Fibroblast of peridontal ligament (primary cell): ENCODE data around the gene FRMD8.

Source experiments
- DNase-seq: peaks from one replicate; pipeline ENCODE4 v3.0.0-alpha.2; 2010; ENCODE audit errors: extremely low read depth

The FRMD8 gene

GRCh38 chr11:65375012-65375411 is 11.4 kb upstream of the FRMD8 start:
- DNase-seq: no peak

- no peak for DNase-seq
These were observed 10.2 kb upstream of the FRMD8 start for GRCh38 chr11:65376138-65376713.

- DNase-seq: no peak
These were observed 9.4 kb upstream of the FRMD8 start for GRCh38 chr11:65377036-65377435.

GRCh38 chr11:65377777-65378176 is 8.7 kb upstream of the FRMD8 start:
- no peak for DNase-seq

GRCh38 chr11:65378208-65378927 is 8.1 kb upstream of the FRMD8 start:
- no peak for DNase-seq

GRCh38 chr11:65378928-65379638 is 7.4 kb upstream of the FRMD8 start:
- no peak for DNase-seq

- no peak for DNase-seq
These were observed 6.6 kb upstream of the FRMD8 start for GRCh38 chr11:65379698-65380459.

- no peak for DNase-seq
These were observed 5.8 kb upstream of the FRMD8 start for GRCh38 chr11:65380460-65381119.

GRCh38 chr11:65381716-65382032 is 4.8 kb upstream of the FRMD8 start:
- peak; percentile 19 for DNase-seq

GRCh38 chr11:65382033-65382803 is 4.2 kb upstream of the FRMD8 start, which contains the start of gene SLC25A45:
SLC25A45 (minus strand) TSS chr11:65382646; CDS start chr11:65381951, 695 bp downstream.
- peak; percentile 99 for DNase-seq

- DNase-seq: no peak
These were observed 3.6 kb upstream of the FRMD8 start for GRCh38 chr11:65382804-65383368.

- no peak for DNase-seq
These were observed 2.7 kb upstream of the FRMD8 start for GRCh38 chr11:65383778-65384177.

GRCh38 chr11:65384301-65384889 is 2.0 kb upstream of the FRMD8 start:
- DNase-seq: peak; percentile 21

- DNase-seq: peak; percentile 19
These were observed 2.3 kb downstream of the FRMD8 start for GRCh38 chr11:65388731-65389130.

GRCh38 chr11:65389294-65389980 is 3.0 kb downstream of the FRMD8 start:
- DNase-seq: no peak

- DNase-seq: peak; percentile 11
These were observed 3.9 kb downstream of the FRMD8 start for GRCh38 chr11:65390099-65390941.

GRCh38 chr11:65390996-65391395 is 4.6 kb downstream of the FRMD8 start:
- peak; percentile 20 for DNase-seq

- DNase-seq: no peak
These were observed 5.9 kb downstream of the FRMD8 start for GRCh38 chr11:65392186-65392829.
